Pulmonary artery endothelial cell (primary cell): ENCODE results near the gene PLA2G1B. TPM values are rescaled to one million over a fixed set of nuclear protein-coding genes. Genes with fewer than 3 reads are reported as not detected.

Experiments
- DNase-seq: peaks from one replicate; pipeline ENCODE4 v3.0.0-alpha.2; 2011; ENCODE audit warnings: low read depth, low spot score
- total RNA-seq: library from RNA; depleted of rRNA; stranded (reverse); fragments of >200 nt; gene quantifications from 2 replicates; pipeline ENCODE4 v1.2.3, GENCODE V29; 2014

The PLA2G1B gene
- not detected in 2 replicates for total RNA-seq

GRCh38 chr12:120327593-120327992 is at the start of gene PLA2G1B:
TSS of gene PLA2G1B (minus strand) at chr12:120327779. CDS start at chr12:120327753, 26 bp downstream.
- DNase-seq: no peak

- no peak for DNase-seq
Observed at GRCh38 chr12:120376934-120377572, 49.5 kb upstream of the PLA2G1B start.

- no peak for DNase-seq
Observed at GRCh38 chr12:120376416-120376815, 48.8 kb upstream of the PLA2G1B start.

- DNase-seq: no peak
Observed at GRCh38 chr12:120376009-120376408, 48.4 kb upstream of the PLA2G1B start.

GRCh38 chr12:120373683-120374082 is 46.1 kb upstream of the PLA2G1B start:
- DNase-seq: no peak

GRCh38 chr12:120370343-120371243 is 43.0 kb upstream of the PLA2G1B start:
- no peak for DNase-seq

GRCh38 chr12:120369603-120370342 is 42.2 kb upstream of the PLA2G1B start:
- no peak for DNase-seq

GRCh38 chr12:120368789-120369602 is 41.4 kb upstream of the PLA2G1B start, which contains the start of gene MSI1:
TSS of gene MSI1 (minus strand) at chr12:120369164. CDS start at chr12:120369091, 73 bp downstream.
- DNase-seq: no peak

- DNase-seq: no peak
Observed at GRCh38 chr12:120367924-120368788, 40.6 kb upstream of the PLA2G1B start.

- DNase-seq: no peak
Observed at GRCh38 chr12:120367233-120367923, 39.8 kb upstream of the PLA2G1B start.

GRCh38 chr12:120366845-120367232 is 39.3 kb upstream of the PLA2G1B start:
- DNase-seq: no peak

GRCh38 chr12:120366341-120366705 is 38.7 kb upstream of the PLA2G1B start:
- no peak for DNase-seq

GRCh38 chr12:120365675-120366340 is 38.2 kb upstream of the PLA2G1B start:
- no peak for DNase-seq

GRCh38 chr12:120364487-120364886 is 36.9 kb upstream of the PLA2G1B start:
- DNase-seq: no peak

- DNase-seq: no peak
Observed at GRCh38 chr12:120363274-120363855, 35.8 kb upstream of the PLA2G1B start.

GRCh38 chr12:120362516-120363273 is 35.1 kb upstream of the PLA2G1B start:
- DNase-seq: no peak

- no peak for DNase-seq
Observed at GRCh38 chr12:120361506-120362208, 34.1 kb upstream of the PLA2G1B start.
